ENCODE data around the gene KCNH5. TPM values are rescaled to one million over a fixed set of nuclear protein-coding genes. Genes with fewer than 3 reads are reported as not detected.

The KCNH5 gene
- total and polyA plus RNA-seq, 2 of the 13 experiments (the other 11 are each of a cell fraction or from before 2014, with no cell fraction given): not detected

- TF ChIP-seq ZNF512 (CRISPR knock-in tag; IDR thresholded peaks at IDR 0.05): no peak
- TF ChIP-seq HOMEZ (CRISPR knock-in tag; IDR thresholded peaks at IDR 0.05; ENCODE audit: low read depth): no peak
Observed at GRCh38 chr14:62739647-62740046, 305.6 kb downstream of the KCNH5 start (continued).

DNA sequence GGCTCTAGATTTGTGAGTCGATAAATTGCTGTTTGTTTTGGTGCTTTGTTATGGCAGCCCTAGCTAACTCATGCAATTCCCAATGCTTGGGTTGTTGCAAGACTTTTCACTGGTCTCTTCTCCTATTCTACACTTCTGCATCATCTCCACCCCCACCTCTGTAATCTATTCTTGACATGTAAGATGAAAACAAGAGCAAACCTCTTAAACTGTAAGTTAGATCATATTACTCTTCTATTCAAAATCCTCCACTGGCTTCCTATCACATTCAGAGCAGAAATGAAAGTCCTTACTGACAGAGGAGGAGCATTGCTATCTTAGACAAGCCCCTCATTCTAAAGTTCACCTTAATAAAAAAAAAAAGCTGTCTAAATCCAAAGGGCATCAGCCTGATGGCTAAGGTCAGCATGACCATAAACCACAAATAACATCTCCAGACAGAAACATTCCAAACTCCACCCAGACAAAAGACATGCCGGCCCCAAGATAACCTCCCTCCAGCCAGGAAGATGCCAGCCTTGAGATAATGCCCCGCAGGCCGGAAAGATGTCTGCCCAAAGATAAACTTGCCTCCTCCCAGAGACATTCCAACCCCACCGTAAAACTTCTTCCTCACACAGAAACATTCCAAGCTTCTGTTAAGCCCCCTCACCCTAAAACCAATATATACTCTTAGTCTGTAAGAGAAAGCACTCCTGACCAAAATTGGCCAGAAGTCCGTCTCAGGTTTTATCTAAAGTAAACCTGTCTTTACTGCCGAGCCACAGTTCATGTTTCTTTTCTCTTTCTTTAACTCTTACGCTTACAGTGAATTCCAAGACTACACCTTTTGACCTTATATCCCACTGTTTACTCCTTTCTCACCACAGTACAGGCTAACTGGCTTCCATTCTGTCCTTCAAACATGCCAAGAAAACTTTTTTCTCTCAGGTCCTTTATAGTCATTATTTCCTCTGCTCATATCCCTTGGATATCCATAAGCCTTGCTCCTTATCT, 308.9 kb downstream of the KCNH5 start:
- in situ Hi-C loops (cut with HindIII; ENCODE audit: extremely low pct_ligation_motif_present, low pct_unique_long_range_greater_than_20kb) (no loop called here), intact Hi-C loops (cut with micrococcal nuclease; ENCODE audit: unreplicated experiment) (no loop called here)
- no TSS peak for BruUV-seq (replicated peaks)
- Histone ChIP-seq H3K4me3 (replicated peaks in 1 of 3; ENCODE audit: insufficient read depth in 1 of 3, low read depth in 2 of 3, low read length in 3 of 3) (no peak overlapping the region), H3K9ac (ENCODE audit: insufficient read depth, low read depth, low read length) (no peak overlapping the region), H3K36me3 (replicated peaks in 1 of 2; ENCODE audit: control insufficient read depth in 1 of 2, insufficient read depth in 2 of 2, low read length in 2 of 2) (no peaks in the 10 kb centered on the region), H3K79me2 (ENCODE audit: insufficient read depth, low read length) (no peaks in the 10 kb centered on the region), H3K9me3 (ENCODE audit: low read length) (no peaks in the 10 kb centered on the region; the same call in 1 of the 2 replicates), H4K20me1 (ENCODE audit: insufficient read depth, low read length) (no peaks in the 10 kb centered on the region), H3K4me1 (ENCODE audit: insufficient read depth, low read length) (no peaks in the 10 kb centered on the region), H3K4me2 (ENCODE audit: low read depth, low read length) (no peak overlapping the region), H3K27me3 (ENCODE audit: control insufficient read depth in 1 of 2, insufficient read depth in 2 of 2, low read length in 2 of 2) (no peaks in the 10 kb centered on the region), H3K27ac (ENCODE audit: extremely low read length, insufficient read depth, low read length) (no peak overlapping the region), H2AFZ (ENCODE audit: low read length) (no peak overlapping the region)
- no peak for ATAC-seq
- CTCF ChIA-PET (ENCODE audit: low intra/inter-chr PET ratio, low total read pairs): no interaction called here
- TF ChIP-seq ZIK1 (CRISPR knock-in tag; IDR thresholded peaks at IDR 0.05; ENCODE audit: borderline replicate concordance, low read depth) (no peak), SRF (IDR thresholded peaks at IDR 0.05; ENCODE audit: low read depth, low read length) (no peak), HDAC1 (CRISPR knock-in tag; IDR thresholded peaks at IDR 0.05) (no peak), ZNF615 (CRISPR knock-in tag; IDR thresholded peaks at IDR 0.05; ENCODE audit: borderline replicate concordance) (no peak), ZNF646 (CRISPR knock-in tag; IDR thresholded peaks at IDR 0.05) (no peak), ZNF263 (CRISPR knock-in tag; IDR thresholded peaks at IDR 0.05) (no peak), KLF6 (CRISPR knock-in tag; IDR thresholded peaks at IDR 0.05) (no peak), SIX1 (CRISPR knock-in tag; IDR thresholded peaks at IDR 0.05; ENCODE audit: borderline replicate concordance) (no peak), REPIN1 (CRISPR knock-in tag; IDR thresholded peaks at IDR 0.05; ENCODE audit: borderline replicate concordance, low read depth) (no peak)
- POLR2A ChIA-PET: no interaction called here
- no peak for DNase-seq (ENCODE audit: low spot score)
- WGBS (ENCODE audit: low lambda C conversion rate): 23% methylated on average over 8 of the region's 8 CpGs
- no peak for FAIRE-seq
